ENCODE results near the gene SLC6A6.

Gene SLC6A6

DNA sequence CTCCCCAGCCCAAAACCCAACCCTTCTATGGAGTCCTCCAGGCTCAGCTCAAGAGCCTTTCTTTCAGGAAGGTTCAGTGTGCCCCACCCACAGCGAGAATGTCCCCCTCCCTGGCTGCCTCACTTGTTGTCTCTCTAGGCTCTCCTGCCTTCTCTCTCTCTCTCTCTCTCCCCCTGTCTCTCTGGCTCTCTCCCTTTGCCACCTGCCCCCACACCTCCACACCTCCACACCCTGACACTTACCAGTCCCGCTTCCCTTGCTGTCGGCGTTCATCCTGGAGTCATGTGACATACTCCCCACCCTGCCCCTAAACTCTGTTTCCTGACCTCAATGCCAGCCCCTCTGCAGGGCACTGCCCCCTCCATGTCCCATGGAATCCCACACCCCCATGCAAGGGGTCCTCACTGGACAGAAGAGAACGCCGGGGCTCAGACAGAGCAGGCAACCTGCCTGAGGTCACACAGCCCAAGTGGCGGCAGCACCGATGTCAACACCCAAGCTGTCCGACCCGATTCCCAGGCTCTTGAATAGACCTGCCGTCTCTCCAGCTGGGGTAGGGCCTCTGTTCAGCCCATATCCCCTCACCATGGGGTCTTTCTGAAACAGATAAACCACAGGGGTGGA lies 28.5 kb upstream of the SLC6A6 start:
- no peak for DNase-seq

DNA sequence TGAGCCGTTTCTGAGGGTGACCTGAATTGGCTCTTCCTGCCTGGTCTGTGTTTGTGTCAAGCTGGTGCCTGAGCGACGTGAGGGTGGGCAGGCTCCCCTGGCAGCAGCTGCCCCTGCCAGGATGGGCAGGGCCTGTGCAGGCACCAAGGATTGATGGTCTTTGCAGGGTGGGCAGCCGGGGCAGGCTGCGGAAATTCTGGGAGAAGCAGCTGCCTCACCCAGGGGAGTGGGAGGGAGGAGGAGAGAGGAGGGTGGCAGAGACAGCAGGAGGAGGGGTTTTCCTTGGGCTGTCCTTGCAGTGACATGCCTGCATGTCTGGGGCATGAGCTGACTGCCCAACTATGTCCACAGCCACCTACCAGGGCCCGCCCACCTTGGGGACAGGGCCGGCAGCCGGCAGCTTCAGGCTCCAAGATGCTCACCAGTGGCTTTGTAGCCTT lies 27.9 kb upstream of the SLC6A6 start:
- DNase-seq = no peak

DNA sequence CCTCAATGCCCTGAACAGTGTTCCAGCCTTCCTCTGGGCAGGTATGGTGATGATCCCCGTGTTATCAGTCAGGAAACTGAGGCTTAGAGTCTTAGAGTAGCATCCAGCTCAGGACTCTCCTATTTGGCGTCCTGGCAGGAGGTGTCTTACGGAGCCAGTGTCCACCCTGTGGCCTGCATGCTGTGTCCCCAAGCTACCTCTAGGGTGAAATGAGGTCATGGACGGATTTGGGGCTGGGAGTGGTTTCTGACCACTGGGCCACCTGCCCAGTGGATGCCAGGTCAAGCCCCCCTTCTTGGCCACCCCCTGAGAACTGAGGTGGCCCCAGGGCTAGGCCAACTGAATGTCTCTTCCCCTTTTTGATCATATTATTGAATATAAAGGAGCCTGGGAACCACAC lies 27.2 kb upstream of the SLC6A6 start:
- DNase-seq = no peak

DNA sequence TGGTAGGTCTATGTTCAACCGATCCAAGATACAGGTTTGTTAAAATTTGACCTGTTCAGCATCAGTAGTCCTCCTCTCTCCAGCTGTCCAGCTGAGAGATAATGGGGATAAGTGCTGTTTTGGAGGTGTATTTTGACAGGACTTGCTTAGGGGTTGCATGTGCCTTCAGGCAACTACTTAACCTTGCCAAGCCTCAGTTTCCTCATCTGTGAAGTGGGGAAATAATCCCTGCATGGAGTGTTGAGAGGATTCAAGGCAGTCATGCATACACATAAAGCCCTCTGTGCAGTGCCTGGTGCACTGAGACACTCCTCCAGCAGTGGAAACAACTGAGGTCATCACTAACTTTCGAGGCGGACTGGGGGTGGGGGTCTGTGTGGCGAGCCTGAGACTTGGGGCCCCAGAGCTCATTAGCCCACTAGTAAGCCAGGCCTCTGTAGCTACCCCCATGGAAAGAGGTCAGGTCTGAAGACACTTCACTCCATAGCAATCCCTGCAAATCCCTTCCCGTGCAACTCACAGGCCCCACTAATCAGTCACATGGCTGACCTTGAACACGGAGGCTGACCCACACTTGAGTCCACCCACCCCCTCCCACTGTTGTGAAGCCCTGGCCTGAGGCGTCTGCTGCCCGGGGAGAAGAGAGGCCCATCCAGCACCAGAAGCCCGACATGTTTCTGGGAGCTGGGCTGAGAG lies 25.9 kb upstream of the SLC6A6 start:
- DNase-seq = no peak

DNA sequence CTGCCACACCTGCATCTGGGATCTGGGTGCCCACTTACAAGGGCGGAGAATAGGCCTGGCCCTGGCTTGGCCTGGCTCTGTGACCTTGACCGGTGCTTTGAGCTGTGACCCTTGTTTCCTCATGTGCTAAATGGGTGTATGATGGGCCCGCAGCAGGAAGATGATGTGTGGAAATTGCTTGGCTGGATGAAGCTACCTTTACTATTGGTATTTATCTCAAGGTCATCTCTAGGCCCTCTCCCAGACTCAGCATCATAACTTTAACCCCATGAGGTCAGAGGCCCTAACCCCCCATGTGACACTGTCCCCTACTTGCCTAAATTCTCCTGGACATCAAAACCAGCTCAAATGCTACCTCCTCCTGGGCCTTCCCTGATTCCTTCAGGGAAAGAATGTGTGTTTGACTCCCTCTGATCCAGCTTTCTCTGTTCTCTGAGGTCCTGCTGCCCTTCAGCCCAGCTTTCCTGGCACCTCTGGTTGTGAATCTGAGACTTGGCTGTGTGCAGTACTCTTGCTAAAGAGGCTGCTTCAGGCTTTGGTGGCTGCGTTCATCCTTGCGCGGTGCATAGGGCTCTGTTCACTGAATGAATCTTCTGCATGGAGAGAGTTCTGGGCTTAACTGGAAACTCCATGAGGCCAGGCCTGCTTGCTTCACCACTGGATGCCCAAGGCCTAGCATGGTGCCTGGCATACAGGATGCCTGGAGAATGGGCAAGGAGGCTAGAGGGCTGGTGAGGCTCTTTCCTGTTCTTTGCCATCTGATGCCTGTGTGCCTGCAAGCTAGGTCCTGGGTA lies 25.2 kb upstream of the SLC6A6 start:
- DNase-seq = no peak

DNA sequence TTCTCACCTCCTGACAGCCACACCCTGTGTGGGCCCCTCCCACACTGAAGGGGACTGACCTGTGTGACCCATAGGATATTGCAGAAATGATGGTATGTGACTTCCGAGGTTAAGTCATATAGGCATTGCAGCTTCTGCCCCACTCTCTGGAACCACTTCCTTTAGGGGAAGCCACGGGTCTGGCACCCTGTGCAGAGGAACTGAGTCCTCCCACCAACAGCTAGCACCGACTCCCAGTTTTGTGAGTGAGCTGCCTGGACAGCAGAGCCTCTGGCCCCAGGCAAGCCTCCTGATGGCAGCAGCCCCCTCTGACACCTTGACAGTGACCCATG lies 24.6 kb upstream of the SLC6A6 start:
- no peak for DNase-seq

DNA sequence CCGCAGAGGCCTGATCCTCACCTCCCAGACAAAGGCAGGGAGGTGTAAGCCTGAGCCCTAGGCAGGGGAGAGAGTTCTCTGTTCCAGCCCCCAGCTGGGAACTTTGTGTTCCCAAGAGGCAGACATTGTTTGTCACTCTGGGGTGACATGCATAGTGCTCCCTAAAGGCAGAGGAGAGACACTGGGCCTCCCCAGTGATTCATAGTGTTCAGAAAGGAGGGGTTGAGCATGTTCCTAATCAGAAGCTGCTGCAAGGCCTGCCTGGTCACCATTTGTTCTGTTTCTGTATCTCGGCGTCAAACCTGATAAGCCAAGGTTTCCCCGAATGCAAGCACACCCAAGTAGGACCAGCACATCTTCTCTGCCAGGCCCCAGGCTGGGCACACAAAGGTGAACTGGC lies 24.0 kb upstream of the SLC6A6 start:
- DNase-seq = no peak

DNA sequence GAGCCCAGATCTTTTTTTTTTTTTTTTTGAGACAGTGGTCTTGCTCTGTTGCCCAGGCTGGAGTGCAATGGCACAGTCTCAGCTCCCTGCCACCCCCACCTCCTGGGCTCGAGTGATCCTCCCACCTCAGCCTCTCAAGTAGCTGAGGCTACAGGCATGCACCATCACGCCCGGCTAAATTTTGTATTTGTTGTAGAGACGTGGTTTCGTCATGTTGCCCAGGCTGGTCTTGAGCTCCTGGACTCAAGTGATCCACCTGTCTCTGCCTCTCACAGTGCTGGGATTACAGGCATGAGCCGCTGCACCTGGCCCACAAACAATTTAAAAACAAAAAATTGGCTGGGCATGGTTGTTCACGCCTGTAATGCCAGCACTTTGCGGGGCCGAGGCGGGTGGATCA lies 22.6 kb upstream of the SLC6A6 start:
- no peak for DNase-seq

DNA sequence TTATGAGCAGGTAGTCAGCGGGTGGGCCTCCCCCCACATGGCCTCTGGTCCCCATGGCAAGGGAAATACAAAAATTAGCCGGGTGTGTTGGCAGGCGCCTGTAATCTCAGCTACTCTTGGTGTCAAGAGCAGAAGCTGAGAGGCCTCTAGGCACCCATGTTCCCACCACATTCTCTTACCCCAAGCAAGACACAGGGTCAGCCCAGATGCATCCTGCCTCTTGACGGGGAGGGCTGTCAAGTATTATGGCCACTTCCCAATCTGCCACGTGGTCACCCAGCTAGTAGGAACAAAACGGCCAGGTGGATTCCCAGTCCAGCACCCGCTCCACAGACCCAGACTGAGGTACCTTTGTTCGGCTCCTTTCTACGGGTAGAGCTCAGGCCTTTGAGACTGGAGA lies 16.2 kb upstream of the SLC6A6 start:
- DNase-seq = no peak

DNA sequence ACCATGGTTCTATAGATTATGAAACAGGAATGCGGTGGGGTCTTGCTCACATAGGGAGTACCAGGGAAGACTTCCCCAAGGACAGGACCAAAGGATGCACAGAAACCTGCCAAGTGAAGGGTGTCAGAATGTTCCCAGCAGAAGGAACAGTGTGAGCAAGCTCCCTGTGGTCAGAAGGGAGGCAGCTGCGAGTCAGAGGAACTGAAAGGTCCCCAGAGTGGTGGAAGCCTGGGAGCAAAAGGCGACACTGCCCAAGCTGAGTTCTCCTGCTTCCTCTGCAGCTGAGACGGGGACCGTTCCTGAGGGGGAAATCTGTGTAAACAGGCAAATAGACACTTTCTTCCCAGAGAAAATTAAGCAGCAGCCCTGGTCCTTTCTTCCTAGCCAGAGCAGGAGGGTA lies 14.2 kb upstream of the SLC6A6 start:
- DNase-seq = no peak

DNA sequence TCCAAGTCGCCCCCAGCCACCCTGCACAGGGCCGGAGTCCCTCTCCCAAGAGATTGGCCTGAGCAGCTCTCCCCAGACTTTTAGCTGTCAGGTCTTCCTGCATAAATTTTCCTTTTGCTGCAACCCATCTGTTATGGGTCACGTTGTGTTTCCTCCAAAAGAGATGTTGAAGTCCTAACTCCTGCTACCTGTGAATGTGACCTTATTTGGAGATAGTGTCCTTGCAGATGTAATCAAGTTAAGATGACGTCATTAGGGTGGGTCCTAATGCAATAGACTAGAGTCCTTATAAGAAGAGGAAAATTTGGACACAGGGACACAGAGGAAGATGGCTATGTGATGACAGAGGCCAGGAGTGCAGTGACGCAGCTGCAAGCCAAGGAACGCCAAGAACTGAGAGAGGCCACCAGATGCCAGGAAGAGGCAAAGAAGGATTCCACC lies 13.2 kb upstream of the SLC6A6 start:
- no peak for DNase-seq

DNA sequence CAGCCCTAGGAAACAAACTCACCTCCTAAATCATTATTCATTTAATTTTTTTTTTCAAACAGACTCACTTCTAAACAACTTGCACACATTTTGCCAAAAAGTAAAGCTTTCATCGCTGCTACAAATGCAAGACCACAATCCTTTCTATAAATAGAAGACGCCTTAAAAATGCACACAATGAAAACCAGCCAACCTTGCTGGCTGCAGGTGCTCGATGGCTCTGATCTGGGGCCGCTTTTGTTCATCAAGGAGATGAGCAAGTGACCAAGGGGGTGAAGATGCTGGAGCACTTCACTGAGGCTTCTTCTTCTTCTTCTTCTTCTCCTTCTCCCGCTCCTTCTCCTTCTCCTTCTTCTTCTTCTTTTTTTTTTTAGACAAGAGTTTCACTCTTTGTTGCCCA lies 12.7 kb upstream of the SLC6A6 start:
- DNase-seq = no peak

DNA sequence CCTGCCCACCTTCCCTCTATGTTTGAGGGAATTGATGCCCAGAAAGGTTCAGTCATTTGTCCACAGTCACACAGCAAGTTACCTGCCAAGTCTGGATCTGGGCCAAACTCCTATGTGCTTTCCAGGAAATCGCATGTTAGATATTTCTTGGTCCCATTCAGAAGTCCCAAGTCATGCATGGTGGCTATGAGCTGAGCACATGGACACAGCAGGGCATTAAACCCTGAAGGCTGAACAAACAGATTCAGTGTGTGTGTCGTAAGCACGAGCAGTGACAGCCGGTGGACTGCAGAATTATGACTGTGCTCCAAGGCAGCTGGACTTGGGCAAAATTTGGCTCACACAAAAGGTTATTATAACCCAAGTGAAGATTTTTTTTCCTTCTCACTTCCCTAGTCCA lies 11.4 kb upstream of the SLC6A6 start:
- no peak for DNase-seq

DNA sequence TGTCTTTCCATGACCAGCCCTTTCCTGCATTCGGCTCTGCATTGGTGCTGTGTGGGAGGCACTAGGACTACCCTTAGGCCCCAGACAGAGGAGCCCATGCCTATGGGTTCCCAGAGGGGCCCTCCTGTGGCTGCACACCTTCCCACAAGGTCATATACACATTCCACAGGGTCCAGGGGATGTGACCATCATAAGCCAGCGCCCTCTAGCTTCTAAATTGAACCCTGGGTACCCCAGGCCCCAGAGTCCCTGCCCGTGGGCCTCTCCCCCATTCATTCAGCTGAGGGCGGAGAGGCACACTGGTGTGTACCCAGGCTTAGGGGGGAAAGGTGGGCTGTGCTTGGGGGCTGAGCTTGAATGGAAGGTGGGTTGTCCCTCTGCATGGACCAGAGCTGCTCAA lies 10.2 kb upstream of the SLC6A6 start:
- DNase-seq = no peak

DNA sequence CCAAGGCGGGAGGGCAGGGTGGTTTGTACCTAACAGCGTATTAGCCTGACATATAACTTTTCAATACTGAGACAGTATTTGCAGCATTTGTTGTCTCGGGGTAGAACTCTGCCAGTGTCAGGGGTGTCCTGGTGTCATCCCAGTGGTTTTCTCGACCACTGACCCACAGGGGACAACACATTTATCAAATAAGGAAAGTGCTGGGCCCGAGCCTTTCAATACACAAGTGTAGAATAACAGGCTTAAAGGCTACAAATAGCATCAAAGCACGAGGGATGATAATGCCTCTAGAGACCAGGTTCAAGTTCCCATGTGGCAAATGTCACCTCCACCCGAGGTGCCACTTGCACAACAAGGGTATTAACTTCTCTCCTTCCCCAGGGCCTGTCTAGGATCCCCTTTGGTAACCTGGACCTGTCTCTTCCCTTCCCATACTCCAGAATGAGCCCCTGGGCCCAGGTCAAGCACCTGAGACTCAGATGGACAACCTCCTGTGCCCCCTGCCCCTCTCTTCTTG lies 9.5 kb upstream of the SLC6A6 start:
- no peak for DNase-seq

DNA sequence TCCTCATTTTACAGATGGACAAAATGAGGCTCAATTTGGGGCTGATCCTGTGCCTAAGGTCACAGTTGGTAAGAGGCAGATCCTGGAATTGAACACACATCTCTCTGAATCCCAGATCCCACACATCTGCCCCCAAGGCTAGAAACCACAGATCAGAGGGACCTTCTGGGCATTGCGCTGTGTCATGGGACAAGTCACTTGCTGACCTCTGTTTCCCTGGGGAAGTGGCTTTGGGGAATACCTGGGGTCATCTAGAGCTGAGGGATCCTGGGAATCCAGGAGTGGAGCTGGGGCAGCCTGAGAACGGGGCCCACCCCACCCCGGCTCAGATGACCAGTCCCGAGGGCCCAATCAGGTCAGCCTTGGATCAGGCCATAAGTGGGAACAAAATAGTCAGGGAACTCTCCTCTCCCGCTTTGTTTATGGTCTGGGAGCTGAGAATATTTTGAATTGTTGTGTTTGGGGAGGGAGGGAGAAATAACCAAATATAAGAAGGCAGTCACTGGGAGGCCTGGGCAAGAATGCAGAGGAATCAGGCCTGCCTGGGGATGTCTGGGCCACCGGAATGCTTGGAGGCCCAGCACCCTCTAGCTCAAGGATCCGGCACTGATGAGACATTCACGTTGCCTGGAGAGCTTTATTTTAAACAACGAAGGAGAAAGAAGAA lies 8.8 kb upstream of the SLC6A6 start:
- no peak for DNase-seq

DNA sequence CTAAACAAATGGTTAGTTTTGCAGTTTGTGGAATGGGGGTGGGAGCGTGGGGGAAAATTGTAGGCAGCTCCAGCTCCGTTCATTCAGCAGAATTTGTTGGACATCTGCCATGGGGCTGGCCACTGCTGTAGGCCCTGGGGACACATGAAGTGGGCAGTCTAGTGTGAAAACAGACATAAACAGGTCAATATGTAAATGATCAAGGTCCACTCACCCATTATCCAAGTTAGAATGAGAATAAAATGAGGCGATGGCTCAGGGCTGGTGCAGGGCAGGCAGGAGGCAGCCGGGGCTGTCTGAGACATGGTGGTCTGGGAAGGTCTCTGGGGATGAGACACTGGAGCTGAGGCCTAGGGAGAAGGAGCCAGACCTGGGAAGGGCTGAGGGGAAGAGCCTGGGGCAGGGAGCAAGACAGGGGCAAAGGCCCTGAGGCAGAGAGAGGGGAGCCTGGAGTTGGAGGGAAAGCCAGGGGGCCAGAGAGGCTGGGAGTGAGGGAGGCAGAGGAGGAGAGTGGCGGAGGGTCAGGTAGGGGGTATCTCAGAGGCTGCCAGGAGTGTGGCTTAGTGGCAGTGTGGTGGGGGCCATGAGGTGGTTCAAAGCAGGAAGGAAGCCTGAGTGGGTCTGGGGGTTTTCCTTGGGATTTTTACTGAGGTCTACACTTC lies 6.2 kb upstream of the SLC6A6 start:
- no peak for DNase-seq

DNA sequence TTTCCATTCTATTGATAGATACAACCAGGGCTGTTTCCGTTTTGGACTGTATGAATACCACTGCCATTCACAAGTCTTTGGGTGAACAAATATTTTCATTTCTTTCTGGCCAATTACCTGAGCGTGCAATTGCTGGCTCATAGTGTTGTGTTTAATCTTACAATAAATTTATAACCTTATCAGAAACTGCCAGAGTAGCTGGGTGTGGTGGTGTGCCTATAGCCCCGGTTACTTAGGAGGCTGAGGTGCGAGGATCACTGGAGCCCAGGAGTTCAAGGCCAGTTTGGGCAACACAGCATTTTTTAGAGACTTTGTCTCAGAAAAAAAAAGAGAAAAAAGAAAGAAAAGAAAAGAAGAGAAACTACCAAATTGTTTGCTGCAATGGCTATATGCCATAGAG lies 5.4 kb upstream of the SLC6A6 start:
- no peak for DNase-seq

DNA sequence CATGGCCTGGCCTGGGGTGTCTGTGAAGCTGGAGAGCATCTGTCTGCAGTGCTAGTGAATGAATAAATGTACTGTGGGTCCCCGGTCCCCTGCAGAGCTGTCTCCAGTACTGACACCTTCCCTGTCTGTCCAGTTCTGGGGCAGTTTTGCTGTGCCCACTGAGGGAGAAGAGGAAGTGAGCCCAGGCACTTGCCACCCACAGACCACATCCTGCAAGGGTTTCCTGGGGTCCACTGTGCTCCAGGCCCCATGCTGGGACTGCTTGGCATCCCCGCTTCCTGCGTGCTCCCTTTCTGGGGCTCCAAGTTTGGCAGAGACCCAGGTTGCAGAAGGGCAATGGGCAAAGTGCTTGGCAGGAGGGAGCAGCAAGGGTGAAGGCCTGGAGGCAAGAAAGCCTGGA lies 4.9 kb upstream of the SLC6A6 start:
- no peak for DNase-seq

DNA sequence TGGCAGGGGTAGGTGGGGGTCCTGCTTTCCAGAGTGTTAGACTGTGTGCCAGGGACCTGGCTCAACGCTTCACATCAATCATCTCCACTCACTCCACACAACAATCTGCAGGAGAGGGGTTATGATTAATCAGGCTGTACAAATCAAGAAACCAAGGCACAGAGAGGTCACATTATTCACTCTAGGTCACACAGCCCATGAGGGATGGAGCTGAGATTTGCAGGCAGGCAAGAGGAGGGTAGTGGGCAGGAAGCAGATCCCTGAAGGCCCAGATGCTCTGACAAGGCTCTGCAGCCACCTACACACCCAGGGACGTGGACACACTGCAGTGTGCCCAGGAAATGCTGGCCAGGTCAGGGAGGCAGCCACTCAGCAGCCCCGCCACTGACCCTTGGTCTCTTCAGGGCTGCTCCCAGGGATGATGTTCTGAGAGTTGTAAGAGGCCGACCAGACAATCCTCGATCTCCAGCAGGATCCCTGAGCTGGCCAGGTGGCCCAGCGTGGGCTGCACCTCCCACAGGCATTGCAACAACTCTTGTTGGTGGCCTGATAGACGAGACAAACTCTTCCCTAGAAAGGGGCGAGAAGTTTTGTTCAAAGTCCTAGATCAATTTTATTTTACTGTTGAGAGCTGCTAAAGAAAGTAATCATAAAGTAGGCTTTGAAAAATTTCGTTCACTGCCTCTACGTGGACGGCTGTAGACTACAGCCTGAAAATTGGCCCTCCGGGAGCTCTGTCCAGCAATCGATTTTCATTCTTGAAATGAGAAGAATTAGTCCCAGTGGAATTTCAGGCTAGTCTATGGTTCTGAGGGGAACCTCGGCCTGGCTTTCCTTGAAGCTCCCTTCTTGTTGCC lies 4.2 kb upstream of the SLC6A6 start:
- no peak for DNase-seq

DNA sequence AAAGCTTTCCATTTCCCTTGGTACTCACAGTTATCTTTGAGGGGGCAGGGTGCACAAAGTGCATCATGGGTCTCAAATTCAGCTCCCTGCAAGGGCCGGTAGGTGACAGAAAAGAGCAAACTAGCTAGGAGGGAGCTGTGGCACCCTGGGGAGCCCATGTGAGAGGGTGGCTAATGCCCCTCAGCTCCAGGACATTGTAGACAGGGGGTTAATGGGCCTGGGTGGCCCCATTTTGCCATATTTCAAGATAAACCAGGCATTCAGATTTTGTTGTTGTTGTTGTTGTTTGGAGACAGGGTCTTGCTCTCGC lies 3.7 kb upstream of the SLC6A6 start:
- no peak for DNase-seq

DNA sequence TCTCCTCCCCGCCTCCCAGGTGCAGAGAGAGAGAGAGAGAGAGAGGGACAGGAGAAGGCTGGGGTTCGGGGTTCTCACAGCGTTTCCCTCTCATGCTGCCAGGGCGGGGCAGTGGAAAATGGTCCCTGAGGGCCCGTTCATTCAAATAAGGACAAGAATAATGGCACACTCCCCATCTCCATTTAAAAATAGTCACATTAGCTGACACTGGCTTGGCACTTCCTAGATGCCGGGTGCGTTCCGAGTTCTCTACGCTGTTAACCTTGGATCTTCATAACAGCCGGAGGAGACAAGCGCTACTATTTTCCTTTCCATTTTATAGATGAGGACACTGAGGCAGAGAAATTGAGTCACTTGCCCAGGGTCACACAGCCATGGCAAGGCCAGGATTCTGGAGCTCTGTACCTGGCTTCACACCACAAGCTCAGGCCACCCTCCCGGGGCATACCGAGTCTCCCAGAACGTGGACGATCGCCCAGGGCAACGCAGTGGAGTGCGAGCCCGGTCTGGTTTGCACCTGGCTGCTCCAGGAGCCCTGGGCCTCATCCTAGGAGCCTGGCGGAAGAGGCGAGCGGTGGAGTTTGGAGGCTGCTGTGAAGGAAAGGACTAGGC lies 608 bp upstream of the SLC6A6 start:
- no peak for DNase-seq
